Mononuclear cell (primary cell): ENCODE data around the gene IGSF9B. TPM values are rescaled to one million over a fixed set of nuclear protein-coding genes. Genes with fewer than 3 reads are reported as not detected.

ENCODE experiments used
- H3K27me3 ChIP-seq: 2 replicates; pipeline ENCODE4 v1.6.0; 2011; ENCODE audit warnings: low read length, control low read depth; ENCODE audit not compliant: insufficient read depth
- H3K4me1 ChIP-seq: 2 replicates; pipeline ENCODE4 v1.5.1; 2011; ENCODE audit warnings: mild to moderate bottlenecking, low read length, control low read depth; ENCODE audit not compliant: insufficient read depth
- H3K4me3 ChIP-seq: 2 replicates; pipeline ENCODE4 v1.5.1; 2011; ENCODE audit warnings: mild to moderate bottlenecking, low read length, moderate library complexity
- H3K9me3 ChIP-seq: 2 replicates; pipeline ENCODE4 v1.5.1; 2011; ENCODE audit warnings: low read depth, mild to moderate bottlenecking, control low read depth, low read length
- total RNA-seq: library from RNA; depleted of rRNA; stranded (reverse); fragments of >200 nt; gene quantifications from one replicate; pipeline ENCODE4 v1.2.3, GENCODE V29; 2012

The IGSF9B gene
- total RNA-seq, 1 donor, result 4.3 TPM

- Histone ChIP-seq H3K4me3 (no peak overlapping the region), H3K4me1 (no peaks in the 10 kb centered on the region), H3K9me3 (no peaks in the 10 kb centered on the region), H3K27me3 (no peaks in the 10 kb centered on the region)
Measured at GRCh38 chr11:133916784-133917440, 39.9 kb downstream of the IGSF9B start.

- Histone ChIP-seq H3K27me3 (no peaks in the 10 kb centered on the region), H3K9me3 (no peaks in the 10 kb centered on the region), H3K4me3 (no peak overlapping the region), H3K4me1 (no peaks in the 10 kb centered on the region)
Measured at GRCh38 chr11:133913761-133914160, 43.0 kb downstream of the IGSF9B start.

- no peaks in the 10 kb centered on the region for H3K4me1 ChIP-seq
- no peak overlapping the region for H3K4me3 ChIP-seq
- H3K9me3 ChIP-seq, result no peaks in the 10 kb centered on the region
- H3K27me3 ChIP-seq, result no peaks in the 10 kb centered on the region
Measured at GRCh38 chr11:133911171-133911570, 45.6 kb downstream of the IGSF9B start.

- Histone ChIP-seq H3K4me3 (no peak overlapping the region), H3K9me3 (no peaks in the 10 kb centered on the region), H3K27me3 (no peaks in the 10 kb centered on the region)
Measured at GRCh38 chr11:133910101-133910500, 46.7 kb downstream of the IGSF9B start.

GRCh38 chr11:133908827-133909226 is 47.9 kb downstream of the IGSF9B start:
- no peaks in the 10 kb centered on the region for H3K27me3 ChIP-seq
- no peaks in the 10 kb centered on the region for H3K4me1 ChIP-seq
- no peak overlapping the region for H3K4me3 ChIP-seq
- H3K9me3 ChIP-seq, result no peaks in the 10 kb centered on the region

More at GRCh38 chr11:133910101-133910500, 46.7 kb downstream of the IGSF9B start:
- H3K4me1 ChIP-seq, result no peaks in the 10 kb centered on the region

- Histone ChIP-seq H3K4me3 (no peak overlapping the region), H3K4me1 (no peaks in the 10 kb centered on the region), H3K27me3 (no peaks in the 10 kb centered on the region), H3K9me3 (no peaks in the 10 kb centered on the region)
Measured at GRCh38 chr11:133907841-133908241, 48.9 kb downstream of the IGSF9B start.

- no peak overlapping the region for H3K4me3 ChIP-seq
- no peaks in the 10 kb centered on the region for H3K9me3 ChIP-seq
- H3K4me1 ChIP-seq, result no peaks in the 10 kb centered on the region
- no peaks in the 10 kb centered on the region for H3K27me3 ChIP-seq
Measured at GRCh38 chr11:133907216-133907615, 49.6 kb downstream of the IGSF9B start.

- no peaks in the 10 kb centered on the region for H3K9me3 ChIP-seq
- no peaks in the 10 kb centered on the region for H3K4me1 ChIP-seq
- no peaks in the 10 kb centered on the region for H3K27me3 ChIP-seq
- no peak overlapping the region for H3K4me3 ChIP-seq
Measured at GRCh38 chr11:133906746-133907145, 50.0 kb downstream of the IGSF9B start.

- Histone ChIP-seq H3K4me3 (no peak overlapping the region), H3K4me1 (no peaks in the 10 kb centered on the region), H3K9me3 (no peaks in the 10 kb centered on the region), H3K27me3 (no peaks in the 10 kb centered on the region)
Measured at GRCh38 chr11:133906241-133906640, 50.5 kb downstream of the IGSF9B start.

GRCh38 chr11:133905677-133906156 is 51.1 kb downstream of the IGSF9B start:
- Histone ChIP-seq H3K4me1 (no peaks in the 10 kb centered on the region), H3K27me3 (no peaks in the 10 kb centered on the region), H3K4me3 (no peak overlapping the region), H3K9me3 (no peaks in the 10 kb centered on the region)

GRCh38 chr11:133904818-133905515 is 51.8 kb downstream of the IGSF9B start:
- no peaks in the 10 kb centered on the region for H3K9me3 ChIP-seq
- H3K27me3 ChIP-seq, result no peaks in the 10 kb centered on the region
- H3K4me3 ChIP-seq, result no peak overlapping the region
- no peaks in the 10 kb centered on the region for H3K4me1 ChIP-seq

GRCh38 chr11:133903875-133904817 is 52.6 kb downstream of the IGSF9B start:
- no peaks in the 10 kb centered on the region for H3K4me1 ChIP-seq
- H3K4me3 ChIP-seq, result no peak overlapping the region
- no peaks in the 10 kb centered on the region for H3K27me3 ChIP-seq
- H3K9me3 ChIP-seq, result no peaks in the 10 kb centered on the region

GRCh38 chr11:133903056-133903455 is 53.7 kb downstream of the IGSF9B start:
- H3K27me3 ChIP-seq, result no peaks in the 10 kb centered on the region

GRCh38 chr11:133902506-133902905 is 54.3 kb downstream of the IGSF9B start:
- Histone ChIP-seq H3K9me3 (no peaks in the 10 kb centered on the region), H3K4me3 (no peak overlapping the region), H3K27me3 (no peaks in the 10 kb centered on the region), H3K4me1 (no peaks in the 10 kb centered on the region)

More at GRCh38 chr11:133903056-133903455, 53.7 kb downstream of the IGSF9B start:
- no peak overlapping the region for H3K4me3 ChIP-seq
- H3K9me3 ChIP-seq, result no peaks in the 10 kb centered on the region
- no peaks in the 10 kb centered on the region for H3K4me1 ChIP-seq

- Histone ChIP-seq H3K4me1 (no peaks in the 10 kb centered on the region), H3K9me3 (no peaks in the 10 kb centered on the region), H3K4me3 (no peak overlapping the region), H3K27me3 (no peaks in the 10 kb centered on the region)
Measured at GRCh38 chr11:133901999-133902398, 54.8 kb downstream of the IGSF9B start.
